ENCODE measurements around the gene TPSAB1.

The TPSAB1 gene

GRCh38 chr16:1220841-1221627 is 19.5 kb upstream of the TPSAB1 start:
- Histone ChIP-seq H4K20me1 (ENCODE audit: insufficient read depth, low read length) (no peaks in the 10 kb centered on the region), H3K79me2 (ENCODE audit: low read length) (no peaks in the 10 kb centered on the region), H3K9me3 (ENCODE audit: insufficient read depth, low read length) (no peaks in the 10 kb centered on the region), H3K27ac (ENCODE audit: low read length) (no peak overlapping the region), H3K4me1 (ENCODE audit: low read length) (no peaks in the 10 kb centered on the region), H3K27me3 (ENCODE audit: low read depth, low read length) (no peaks in the 10 kb centered on the region), H2AFZ (ENCODE audit: low read depth, low read length) (no peak overlapping the region), H3K4me3 (ENCODE audit: low read length) (no peak overlapping the region), H3K4me2 (ENCODE audit: low read length) (no peak overlapping the region), H3K9ac (ENCODE audit: low read length) (no peak overlapping the region), H3K36me3 (replicated peaks; ENCODE audit: low read depth, low read length) (no peaks in the 10 kb centered on the region)
- no peak for TF ChIP-seq EZH2phosphoT487 (IDR thresholded peaks at IDR 0.05; ENCODE audit: low read depth)

- Histone ChIP-seq H3K36me3 (replicated peaks; ENCODE audit: low read depth, low read length) (no peaks in the 10 kb centered on the region), H3K9me3 (ENCODE audit: insufficient read depth, low read length) (no peaks in the 10 kb centered on the region), H3K79me2 (ENCODE audit: low read length) (no peaks in the 10 kb centered on the region), H3K4me2 (ENCODE audit: low read length) (no peak overlapping the region), H4K20me1 (ENCODE audit: insufficient read depth, low read length) (no peaks in the 10 kb centered on the region), H3K27me3 (ENCODE audit: low read depth, low read length) (no peaks in the 10 kb centered on the region), H3K27ac (ENCODE audit: low read length) (no peak overlapping the region), H3K4me3 (ENCODE audit: low read length) (no peak overlapping the region), H2AFZ (ENCODE audit: low read depth, low read length) (no peak overlapping the region), H3K4me1 (ENCODE audit: low read length) (no peaks in the 10 kb centered on the region), H3K9ac (ENCODE audit: low read length) (no peak overlapping the region)
- TF ChIP-seq EZH2phosphoT487 (IDR thresholded peaks at IDR 0.05; ENCODE audit: low read depth), result no peak
- no peak for TF ChIP-seq CTCF (IDR thresholded peaks at IDR 0.05; ENCODE audit: low read depth, low read length)
These were observed 18.6 kb upstream of the TPSAB1 start for GRCh38 chr16:1221628-1222552.

GRCh38 chr16:1222553-1223354 is 17.8 kb upstream of the TPSAB1 start:
- no peak for TF ChIP-seq CTCF (IDR thresholded peaks at IDR 0.05; ENCODE audit: low read depth, low read length)
- TF ChIP-seq EZH2phosphoT487 (IDR thresholded peaks at IDR 0.05; ENCODE audit: low read depth), result no peak
- Histone ChIP-seq H3K4me2 (ENCODE audit: low read length) (no peak overlapping the region), H2AFZ (ENCODE audit: low read depth, low read length) (no peak overlapping the region), H3K27ac (ENCODE audit: low read length) (no peak overlapping the region), H3K27me3 (ENCODE audit: low read depth, low read length) (no peaks in the 10 kb centered on the region), H3K4me1 (ENCODE audit: low read length) (no peaks in the 10 kb centered on the region), H3K79me2 (ENCODE audit: low read length) (no peaks in the 10 kb centered on the region), H3K4me3 (ENCODE audit: low read length) (no peak overlapping the region), H4K20me1 (ENCODE audit: insufficient read depth, low read length) (no peaks in the 10 kb centered on the region), H3K9me3 (ENCODE audit: insufficient read depth, low read length) (no peaks in the 10 kb centered on the region), H3K9ac (ENCODE audit: low read length) (no peak overlapping the region), H3K36me3 (replicated peaks; ENCODE audit: low read depth, low read length) (no peaks in the 10 kb centered on the region)

DNA sequence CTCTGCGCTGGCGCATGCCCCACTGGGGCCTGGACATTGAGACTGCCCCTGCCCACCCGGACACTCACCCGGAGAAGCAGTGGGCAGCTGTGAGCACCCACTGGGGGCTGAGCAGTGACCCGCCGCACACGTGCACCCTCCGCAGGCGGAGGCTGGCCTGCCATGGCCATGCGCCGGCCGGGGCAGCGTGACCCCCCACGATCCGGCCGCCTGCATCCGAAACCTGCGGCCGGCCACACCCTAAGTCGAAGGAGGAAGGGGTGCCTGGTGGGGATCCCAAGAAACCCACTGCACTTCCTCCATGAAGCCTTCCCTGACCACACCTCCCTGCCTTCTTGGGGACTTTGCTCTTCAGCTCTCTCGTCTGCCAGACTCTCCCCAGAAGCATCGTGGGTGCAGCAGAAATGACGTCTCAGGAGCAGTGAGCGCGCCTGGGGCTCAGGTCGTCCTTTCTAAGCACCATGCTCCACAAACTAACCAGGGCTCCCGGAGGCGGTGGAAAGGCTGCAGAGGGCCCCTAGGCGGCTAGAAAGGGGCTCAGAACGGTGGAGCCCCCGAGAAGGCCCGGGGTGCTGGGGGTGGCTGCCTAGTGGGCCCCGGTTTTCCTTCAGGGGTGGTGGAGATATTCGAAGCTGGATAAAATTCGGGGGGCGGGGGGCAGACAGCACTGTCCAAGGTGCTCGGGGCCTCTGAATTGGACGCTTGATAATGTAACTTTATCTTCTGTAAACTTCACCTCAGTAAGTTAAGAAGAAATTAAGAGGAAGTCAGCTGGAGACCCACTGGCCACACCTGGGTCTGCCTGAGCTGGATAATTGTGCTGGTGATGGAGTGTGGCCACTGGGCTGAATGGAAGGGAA is 16.9 kb upstream of the TPSAB1 start:
- H3K79me2 ChIP-seq (ENCODE audit: low read length), result no peaks in the 10 kb centered on the region
- no peak for TF ChIP-seq CTCF (IDR thresholded peaks at IDR 0.05; ENCODE audit: low read depth, low read length)
- no peak for TF ChIP-seq EZH2phosphoT487 (IDR thresholded peaks at IDR 0.05; ENCODE audit: low read depth)

More for the DNA sequence above, 16.9 kb upstream of the TPSAB1 start:
- Histone ChIP-seq H3K9ac (ENCODE audit: low read length) (no peak overlapping the region), H3K4me1 (ENCODE audit: low read length) (no peaks in the 10 kb centered on the region), H3K4me2 (ENCODE audit: low read length) (no peak overlapping the region), H2AFZ (ENCODE audit: low read depth, low read length) (no peak overlapping the region), H3K4me3 (ENCODE audit: low read length) (no peak overlapping the region), H4K20me1 (ENCODE audit: insufficient read depth, low read length) (no peaks in the 10 kb centered on the region), H3K27ac (ENCODE audit: low read length) (no peak overlapping the region), H3K27me3 (ENCODE audit: low read depth, low read length) (no peaks in the 10 kb centered on the region), H3K9me3 (ENCODE audit: insufficient read depth, low read length) (no peaks in the 10 kb centered on the region), H3K36me3 (replicated peaks; ENCODE audit: low read depth, low read length) (no peaks in the 10 kb centered on the region)
